HG03439 (cell line): ENCODE results near the gene LAMC3.
A peak's percentile ranks its signal among the peaks of the same experiment; 100 is the strongest.
"Not testable (repeated sequence)": the region's sequence is repeated elsewhere in the genome, so short reads cannot be mapped to it uniquely, and the experiment has no call there.

ENCODE experiments used
- ATAC-seq: cut with Tn5 transposase; IDR thresholded peaks from one replicate; pipeline ENCODE4 v1.9.1; 2021; ENCODE audit warnings: mild to moderate bottlenecking, moderate library complexity; ENCODE audit not compliant: unreplicated experiment

Gene LAMC3

DNA sequence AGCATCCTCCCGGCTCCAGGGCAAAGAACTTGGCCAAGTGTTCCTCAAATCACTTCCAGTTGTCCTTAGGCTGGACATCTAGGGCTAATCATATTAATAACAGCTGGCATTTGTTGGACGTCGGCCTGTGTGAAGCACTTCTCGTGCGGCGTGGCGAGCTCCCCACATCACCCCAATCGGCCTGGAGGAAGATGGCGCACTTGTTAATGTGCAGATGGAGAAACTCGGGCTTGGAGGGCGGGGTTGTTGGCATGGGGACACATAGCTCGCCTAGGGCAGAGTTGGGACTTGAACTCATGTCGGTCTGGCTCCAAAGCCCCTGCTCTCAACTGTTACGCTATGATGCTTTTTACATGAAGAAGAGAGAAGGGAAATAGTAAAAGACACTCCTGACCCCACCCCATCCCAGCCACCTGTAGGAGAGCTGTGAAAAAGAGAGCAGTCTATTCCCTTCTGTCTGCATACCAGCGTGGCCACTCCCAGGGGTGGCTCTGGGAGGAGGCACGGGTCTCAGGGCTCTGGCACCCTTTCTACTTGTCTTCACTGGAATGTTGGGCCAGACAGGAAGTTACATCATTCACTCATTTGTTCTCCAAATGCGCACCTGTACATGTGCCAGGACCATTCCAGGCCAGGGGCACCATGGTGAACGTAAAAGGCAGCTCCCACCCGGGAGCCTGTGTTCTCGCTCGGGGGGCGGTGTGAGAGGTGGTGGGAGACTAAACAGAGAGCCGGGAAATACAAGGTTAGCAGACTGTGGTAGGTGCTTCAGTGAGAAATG lies 103.6 kb downstream of the LAMC3 start:
- no peak for ATAC-seq

- ATAC-seq, result no peak
Observed at GRCh38 chr9:131113655-131114054, 104.7 kb downstream of the LAMC3 start.

DNA sequence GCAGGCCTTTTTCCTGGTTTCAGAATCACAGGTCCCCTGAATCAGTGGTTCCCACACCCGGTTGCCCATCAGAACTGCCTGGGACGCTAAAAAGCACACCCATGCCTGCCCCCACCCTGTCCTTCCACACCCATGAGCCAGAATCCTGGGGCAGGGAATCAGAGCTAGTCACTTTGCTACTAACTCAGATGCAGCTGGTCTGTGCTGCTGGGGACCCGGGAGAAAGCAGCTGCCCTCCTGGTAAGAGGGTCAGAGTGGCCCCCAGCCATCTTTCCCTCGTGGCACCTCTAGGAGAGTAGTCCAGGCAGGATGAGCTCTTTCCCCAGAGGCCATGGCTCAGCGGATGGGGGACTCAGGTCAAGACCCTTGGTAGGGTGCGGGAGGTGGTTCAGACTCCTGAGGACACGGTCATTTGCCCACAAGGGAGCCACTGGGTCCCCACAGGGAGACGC lies 105.1 kb downstream of the LAMC3 start:
- ATAC-seq, result no peak

GRCh38 chr9:131115360-131115742 lies 106.4 kb downstream of the LAMC3 start:
- ATAC-seq, result not testable (repeated sequence)

DNA sequence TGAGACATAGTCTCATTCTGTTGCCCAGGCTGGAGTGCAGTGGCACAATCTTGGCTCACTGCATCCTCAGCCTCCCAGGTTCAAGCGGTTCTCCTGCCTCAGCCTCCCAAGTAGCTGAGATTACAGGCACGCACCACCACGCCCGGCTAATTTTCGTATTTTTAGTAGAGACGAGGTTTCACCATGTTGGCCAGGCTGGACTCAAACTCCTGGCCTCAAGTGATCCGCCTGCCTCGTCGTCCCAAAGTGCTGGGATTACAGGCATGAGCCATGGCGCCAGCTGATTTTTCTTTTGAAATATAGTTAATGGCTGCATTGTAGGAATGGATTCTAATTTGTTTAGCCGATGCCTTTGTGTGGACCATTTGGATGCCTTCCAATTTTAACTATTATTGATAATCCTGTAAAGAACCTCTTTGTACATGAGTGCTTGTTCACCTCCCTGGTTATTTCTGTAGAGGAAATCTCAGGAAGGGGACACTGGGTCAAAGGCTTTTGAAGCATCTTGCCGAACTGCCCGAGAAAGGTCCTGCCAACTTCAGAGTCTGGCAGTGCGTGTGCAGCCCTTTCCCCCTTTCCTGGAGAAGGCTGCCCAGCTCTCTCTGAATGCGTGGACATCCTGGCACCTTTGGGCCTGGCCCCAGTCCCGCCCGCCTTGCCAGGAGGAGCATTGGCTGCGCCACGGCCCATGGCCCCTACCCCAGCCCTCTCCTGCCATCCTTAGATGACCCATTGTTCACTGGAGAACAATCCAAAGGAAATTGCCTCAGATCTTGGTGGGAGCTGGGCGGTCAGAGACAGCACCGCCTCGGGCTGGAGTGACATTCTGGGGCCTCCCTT lies 107.5 kb downstream of the LAMC3 start:
- no peak for ATAC-seq

DNA sequence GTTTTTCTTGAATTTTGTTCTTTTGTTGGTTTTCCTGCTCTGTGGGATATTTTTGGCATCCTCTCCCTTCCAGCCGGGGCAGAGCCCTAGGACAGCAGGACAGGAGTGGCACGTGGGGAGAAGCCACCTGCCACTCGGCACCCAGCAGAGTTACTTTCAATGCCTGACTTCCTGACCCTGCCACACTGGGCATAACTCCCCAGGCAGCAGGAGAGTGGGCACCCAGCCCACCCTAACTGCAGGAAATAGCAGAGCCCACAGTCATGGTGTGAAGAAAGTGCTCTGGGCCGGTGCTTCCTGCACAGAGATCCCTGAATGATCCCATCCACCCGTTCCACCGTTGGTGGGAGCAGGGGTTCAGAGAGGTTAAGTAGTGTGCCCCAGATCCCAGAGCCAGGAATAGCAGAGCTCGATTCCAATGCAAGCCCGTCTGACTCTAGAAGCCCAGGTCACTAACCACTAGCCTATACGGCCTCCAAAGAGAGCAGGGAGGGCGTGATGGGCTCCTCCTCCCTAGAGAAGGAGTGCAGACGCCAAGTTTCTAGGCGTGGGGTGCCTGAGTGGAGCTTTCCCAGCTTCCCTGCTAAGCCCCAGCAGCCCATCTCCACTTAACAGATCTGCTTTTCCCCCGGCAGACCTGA lies 108.3 kb downstream of the LAMC3 start:
- ATAC-seq, result no peak

DNA sequence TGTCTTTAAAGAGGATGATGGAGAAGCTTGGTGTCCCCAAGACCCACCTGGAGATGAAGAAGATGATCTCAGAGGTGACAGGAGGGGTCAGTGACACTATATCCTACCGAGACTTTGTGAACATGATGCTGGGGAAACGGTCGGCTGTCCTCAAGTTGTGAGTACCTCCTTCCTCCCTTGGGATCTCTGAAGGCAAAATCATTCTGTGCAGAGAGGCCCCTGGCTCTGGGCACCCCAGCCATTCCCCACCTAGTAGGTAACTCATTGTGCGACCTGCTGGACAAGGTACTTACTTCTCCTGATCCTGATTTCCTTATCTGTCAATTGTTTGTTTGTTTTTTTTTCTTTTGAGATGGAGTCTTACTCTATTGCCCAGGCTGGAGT lies 108.8 kb downstream of the LAMC3 start:
- ATAC-seq, result no peak

GRCh38 chr9:131119600-131119999 lies 110.6 kb downstream of the LAMC3 start:
- no peak for ATAC-seq

GRCh38 chr9:131120620-131121228 lies 111.8 kb downstream of the LAMC3 start:
- ATAC-seq, result no peak

GRCh38 chr9:131121346-131121745 lies 112.4 kb downstream of the LAMC3 start:
- no peak for ATAC-seq

DNA sequence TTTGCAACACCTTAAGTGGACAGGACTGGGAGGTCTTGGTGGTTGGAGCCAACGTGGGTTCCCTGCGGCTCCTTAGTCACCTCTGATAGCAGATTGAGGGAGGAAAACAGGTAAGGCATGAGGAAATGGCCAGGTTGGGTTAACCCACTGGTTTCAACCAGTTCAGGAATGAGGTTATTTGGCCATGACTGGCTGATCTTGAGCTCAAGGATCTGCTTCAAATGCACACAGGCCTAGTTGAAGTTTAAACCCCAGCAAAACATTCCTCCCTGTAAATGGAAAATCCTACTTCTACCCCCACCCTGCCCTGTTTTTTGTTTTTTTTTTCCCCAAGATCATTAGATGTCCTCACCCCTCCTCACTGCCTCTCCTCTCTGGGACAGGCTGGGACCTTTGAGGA lies 113.2 kb downstream of the LAMC3 start:
- no peak for ATAC-seq

- ATAC-seq, result no peak
Observed at GRCh38 chr9:131125038-131125287, 116.0 kb downstream of the LAMC3 start.

DNA sequence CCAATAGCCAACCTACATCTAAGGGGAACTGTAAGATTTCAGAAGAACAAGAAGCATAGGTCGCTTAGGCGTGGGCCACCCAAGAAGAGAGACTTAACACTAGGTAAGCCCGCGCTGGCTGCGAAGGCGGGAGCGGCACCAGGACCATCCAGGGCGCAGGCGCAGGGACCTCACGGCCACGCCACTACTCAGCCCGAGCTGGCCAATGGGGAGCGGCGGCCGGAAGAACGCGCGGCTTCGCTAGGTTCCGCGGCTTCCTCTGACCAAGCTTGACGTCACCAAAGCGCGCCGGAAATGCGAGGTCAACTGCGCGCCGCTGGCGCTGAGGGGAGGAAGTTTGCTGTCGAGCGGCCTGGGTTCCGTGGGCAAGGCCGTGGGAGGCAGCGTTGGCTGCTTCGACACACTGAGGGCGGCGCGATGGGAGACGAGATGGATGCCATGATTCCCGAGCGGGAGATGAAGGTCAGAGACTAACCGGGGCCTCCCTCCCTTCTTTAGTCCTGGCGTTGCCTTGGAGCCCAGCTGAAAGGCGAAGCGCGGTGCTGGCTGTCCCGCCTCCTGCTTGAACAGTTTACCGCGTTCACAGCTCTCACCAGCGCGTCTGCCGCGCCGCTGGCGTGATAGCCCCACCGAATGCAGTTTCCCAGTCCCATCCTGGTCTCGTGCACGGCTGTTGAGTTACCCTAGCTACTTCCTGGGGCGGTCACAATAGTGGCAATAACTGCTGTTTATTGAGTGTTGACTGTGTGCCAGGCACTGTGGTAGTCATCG lies 116.5 kb downstream of the LAMC3 start, which contains the start of gene NUP214:
TSS of gene NUP214 (plus strand) at position 299 of the 771 bp plus-strand sequence. CDS start at position 418, 119 bp downstream.
- peak; percentile 96 for ATAC-seq

- no peak for ATAC-seq
Observed at GRCh38 chr9:131126059-131126426, 117.1 kb downstream of the LAMC3 start.

- ATAC-seq, result no peak
Observed at GRCh38 chr9:131129183-131129582, 120.2 kb downstream of the LAMC3 start.

- ATAC-seq, result no peak
Observed at GRCh38 chr9:131138676-131139075, 129.7 kb downstream of the LAMC3 start.

DNA sequence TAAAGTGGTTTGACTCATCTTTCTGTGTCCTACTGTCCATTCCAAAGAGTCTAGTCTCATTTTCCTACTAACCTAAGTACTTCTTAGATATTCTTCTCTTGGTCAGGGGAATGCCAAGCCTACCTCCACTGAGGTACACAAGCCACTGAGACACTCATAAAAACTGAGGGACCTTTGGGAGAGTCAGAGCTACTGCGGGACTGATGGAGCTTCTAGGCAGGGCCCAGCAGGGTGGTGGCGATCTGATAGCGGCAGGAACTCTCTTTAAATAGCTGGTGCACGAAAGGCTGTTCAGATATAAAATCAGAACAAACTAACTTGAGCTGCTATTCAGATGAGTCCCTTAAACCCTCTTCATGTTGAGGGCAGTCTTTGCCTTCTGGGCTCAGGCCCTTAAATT lies 131.1 kb downstream of the LAMC3 start:
- no peak for ATAC-seq

GRCh38 chr9:131140550-131140949 lies 131.6 kb downstream of the LAMC3 start:
- ATAC-seq, result no peak

GRCh38 chr9:131142160-131142559 lies 133.2 kb downstream of the LAMC3 start:
- no peak for ATAC-seq
